ENCODE results near the gene SVIL.
"Not testable (repeated sequence)": the region's sequence is repeated elsewhere in the genome, so short reads cannot be mapped to it uniquely, and the experiment has no call there.

Gene SVIL

GRCh38 chr10:29583674-29584073 lies 51.1 kb downstream of the SVIL start:
- no peak for DNase-seq (ENCODE audit: extremely low read depth in 1 of 2, low read depth in 1 of 2)

GRCh38 chr10:29582769-29583168 lies 52.0 kb downstream of the SVIL start:
- DNase-seq (ENCODE audit: extremely low read depth in 1 of 2, low read depth in 1 of 2): not testable (repeated sequence)

- DNase-seq (ENCODE audit: extremely low read depth in 1 of 2, low read depth in 1 of 2): no peak
Observed at GRCh38 chr10:29579455-29579970, 55.3 kb downstream of the SVIL start.

- no peak for DNase-seq (ENCODE audit: extremely low read depth in 1 of 2, low read depth in 1 of 2)
Observed at GRCh38 chr10:29578457-29578856, 56.3 kb downstream of the SVIL start.

GRCh38 chr10:29576681-29577080 lies 58.1 kb downstream of the SVIL start:
- no peak for DNase-seq (ENCODE audit: extremely low read depth in 1 of 2, low read depth in 1 of 2)

GRCh38 chr10:29575098-29575455 lies 59.7 kb downstream of the SVIL start:
- DNase-seq (ENCODE audit: extremely low read depth in 1 of 2, low read depth in 1 of 2): no peak

- DNase-seq (ENCODE audit: extremely low read depth in 1 of 2, low read depth in 1 of 2): not testable (repeated sequence)
Observed at GRCh38 chr10:29574212-29575097, 60.3 kb downstream of the SVIL start.

- DNase-seq (ENCODE audit: extremely low read depth in 1 of 2, low read depth in 1 of 2): not testable (repeated sequence)
Observed at GRCh38 chr10:29570248-29570647, 64.5 kb downstream of the SVIL start.

- no peak for DNase-seq (ENCODE audit: extremely low read depth in 1 of 2, low read depth in 1 of 2)
Observed at GRCh38 chr10:29569795-29570194, 65.0 kb downstream of the SVIL start.

GRCh38 chr10:29567003-29567402 lies 67.8 kb downstream of the SVIL start:
- no peak for DNase-seq (ENCODE audit: extremely low read depth in 1 of 2, low read depth in 1 of 2)

- DNase-seq (ENCODE audit: extremely low read depth in 1 of 2, low read depth in 1 of 2): not testable (repeated sequence)
Observed at GRCh38 chr10:29566209-29566608, 68.6 kb downstream of the SVIL start.

- DNase-seq (ENCODE audit: extremely low read depth in 1 of 2, low read depth in 1 of 2): no peak
Observed at GRCh38 chr10:29563420-29564035, 71.2 kb downstream of the SVIL start.

GRCh38 chr10:29563006-29563405 lies 71.8 kb downstream of the SVIL start:
- DNase-seq (ENCODE audit: extremely low read depth in 1 of 2, low read depth in 1 of 2): not testable (repeated sequence)

GRCh38 chr10:29559996-29560395 lies 74.8 kb downstream of the SVIL start:
- no peak for DNase-seq (ENCODE audit: extremely low read depth in 1 of 2, low read depth in 1 of 2)

- DNase-seq (ENCODE audit: extremely low read depth in 1 of 2, low read depth in 1 of 2): no peak
Observed at GRCh38 chr10:29557665-29558064, 77.1 kb downstream of the SVIL start.

- no peak for DNase-seq (ENCODE audit: extremely low read depth in 1 of 2, low read depth in 1 of 2)
Observed at GRCh38 chr10:29555746-29556481, 78.9 kb downstream of the SVIL start.

GRCh38 chr10:29555091-29555745 lies 79.6 kb downstream of the SVIL start:
- no peak for DNase-seq (ENCODE audit: extremely low read depth in 1 of 2, low read depth in 1 of 2)

GRCh38 chr10:29554660-29555059 lies 80.1 kb downstream of the SVIL start:
- DNase-seq (ENCODE audit: extremely low read depth in 1 of 2, low read depth in 1 of 2): no peak

GRCh38 chr10:29553544-29554250 lies 81.1 kb downstream of the SVIL start:
- DNase-seq (ENCODE audit: extremely low read depth in 1 of 2, low read depth in 1 of 2): no peak

GRCh38 chr10:29553116-29553515 lies 81.7 kb downstream of the SVIL start:
- DNase-seq (ENCODE audit: extremely low read depth in 1 of 2, low read depth in 1 of 2): not testable (repeated sequence)

All from activated CD8-positive, alpha-beta memory T cell treated with anti-CD3 and anti-CD28 coated beads for 1 hour (primary cell).